Iris pigment epithelial cell (primary cell): ENCODE results near the gene APBB2.
"Not testable (repeated sequence)": the region's sequence is repeated elsewhere in the genome, so short reads cannot be mapped to it uniquely, and the experiment has no call there.

Source experiments
- DNase-seq: peaks from one replicate; pipeline ENCODE4 v3.0.0-alpha.2; 2011; ENCODE audit warnings: low read depth

Gene APBB2

GRCh38 chr4:41157009-41157408 is 57.3 kb downstream of the APBB2 start:
- DNase-seq = no peak

GRCh38 chr4:41156574-41156973 is 57.8 kb downstream of the APBB2 start:
- peak; percentile 89 for DNase-seq

GRCh38 chr4:41155194-41155830 is 59.0 kb downstream of the APBB2 start:
- peak; percentile 89 for DNase-seq

GRCh38 chr4:41154814-41155177 is 59.5 kb downstream of the APBB2 start:
- no peak for DNase-seq

GRCh38 chr4:41154010-41154813 is 60.1 kb downstream of the APBB2 start:
- no peak for DNase-seq

GRCh38 chr4:41150401-41150800 is 63.9 kb downstream of the APBB2 start:
- no peak for DNase-seq

GRCh38 chr4:41149568-41149967 is 64.8 kb downstream of the APBB2 start:
- DNase-seq = not testable (repeated sequence)

GRCh38 chr4:41148931-41149330 is 65.4 kb downstream of the APBB2 start:
- no peak for DNase-seq

GRCh38 chr4:41148292-41148691 is 66.0 kb downstream of the APBB2 start:
- no peak for DNase-seq

- not testable (repeated sequence) for DNase-seq
Measured at GRCh38 chr4:41147570-41147969, 66.8 kb downstream of the APBB2 start.

GRCh38 chr4:41146716-41147506 is 67.4 kb downstream of the APBB2 start:
- no peak for DNase-seq

- no peak for DNase-seq
Measured at GRCh38 chr4:41146196-41146595, 68.1 kb downstream of the APBB2 start.

- no peak for DNase-seq
Measured at GRCh38 chr4:41145571-41146078, 68.7 kb downstream of the APBB2 start.

GRCh38 chr4:41144812-41145211 is 69.5 kb downstream of the APBB2 start:
- no peak for DNase-seq

GRCh38 chr4:41144040-41144379 is 70.3 kb downstream of the APBB2 start:
- DNase-seq = no peak

GRCh38 chr4:41143311-41144039 is 70.9 kb downstream of the APBB2 start:
- DNase-seq = peak; percentile 95

- peak; percentile 67 for DNase-seq
Measured at GRCh38 chr4:41142376-41143310, 71.7 kb downstream of the APBB2 start.

GRCh38 chr4:41141900-41142299 is 72.4 kb downstream of the APBB2 start:
- peak; percentile 89 for DNase-seq

- no peak for DNase-seq
Measured at GRCh38 chr4:41140410-41140809, 73.9 kb downstream of the APBB2 start.

- DNase-seq = no peak
Measured at GRCh38 chr4:41137879-41138278, 76.5 kb downstream of the APBB2 start.

- DNase-seq = no peak
Measured at GRCh38 chr4:41136456-41136855, 77.9 kb downstream of the APBB2 start.
